Endothelial cell of umbilical vein (primary cell): ENCODE data around the gene CST8. TPM values are rescaled to one million over a fixed set of nuclear protein-coding genes. Genes with fewer than 3 reads are reported as not detected.

ENCODE experiments used
- BruUV-seq: library from RNA; stranded (reverse); fragments of 400-500 nt; replicated peaks from 2 replicates; lab custom pipeline; 2021; lab: Mats Ljungman, UMichigan
- CTCF ChIA-PET: fragments of 300-600, 350-600 bp; sonication (Branson Sonifier 250); formaldehyde crosslinking; loops from one replicate; lab custom pipeline; 2021; ENCODE audit warnings: antibody characterized with exemption, inconsistent platforms; lab: Charles Lee
- POLR2A ChIA-PET: fragments of 300-600, 350-600 bp; sonication (Branson Sonifier 250); formaldehyde crosslinking; loops from one replicate; lab custom pipeline; 2021; ENCODE audit warnings: antibody characterized with exemption, inconsistent platforms; lab: Charles Lee
- DNase-seq: peaks from one replicate; pipeline ENCODE4 v3.0.0-alpha.2; 2011; ENCODE audit warnings: low read depth, low spot score
- FAIRE-seq: peaks from 2 replicates; lab custom pipeline; 2011; peaks lifted over from hg19 to GRCh38; lab: Jason Lieb, UNC
- H2AFZ ChIP-seq: 2 replicates; pipeline ENCODE4 v1.6.0; 2012; ENCODE audit warnings: low read depth, low read length, control low read depth, inconsistent platforms
- H3K27ac ChIP-seq: 2 replicates; pipeline ENCODE4 v1.5.1; 2011; ENCODE audit warnings: low read depth, mild to moderate bottlenecking, control low read depth, low read length, moderate library complexity; ENCODE audit not compliant: insufficient read depth
- H3K27me3 ChIP-seq, 2 experiments: 2 replicates each; pipeline versions ENCODE4 v1.6.0 to v1.6.1; 2011; ENCODE audit warnings: low read length in 2 of 2, mixed read lengths in 1 of 2; ENCODE audit not compliant: control insufficient read depth in 2 of 2, insufficient read depth in 2 of 2
- H3K36me3 ChIP-seq, 2 experiments: 2 replicates in 1 of 2; 3 replicates in 1 of 2; pipeline ENCODE4 v1.5.1; 2011; ENCODE audit warnings: low read length in 2 of 2, mild to moderate bottlenecking in 1 of 2, moderate library complexity in 1 of 2; ENCODE audit not compliant: control insufficient read depth in 2 of 2, insufficient read depth in 2 of 2; ENCODE audit errors: extremely low read depth in 1 of 2
- H3K4me1 ChIP-seq: 3 replicates; pipeline ENCODE4 v1.5.1; 2011; ENCODE audit warnings: mild to moderate bottlenecking, low read length; ENCODE audit not compliant: control insufficient read depth, insufficient read depth; ENCODE audit errors: extremely low read depth
- H3K4me2 ChIP-seq: 2 replicates; pipeline ENCODE4 v1.6.1; 2011; ENCODE audit warnings: low read length, control low read depth, mixed read lengths; ENCODE audit not compliant: insufficient read depth
- H3K4me3 ChIP-seq, 3 experiments: fragments of 200-600 bp in 1 of 3; sonication (generic), shearing (Covaris generic) in 1 of 3; replicated peaks in 1 of 3; 2 replicates each; pipeline ENCODE4 v1.5.1; 2011 to 2016; ENCODE audit warnings: control low read depth in 3 of 3, low read length in 3 of 3, mild to moderate bottlenecking in 2 of 3, inconsistent platforms in 1 of 3, low read depth in 1 of 3, moderate library complexity in 1 of 3; ENCODE audit not compliant: insufficient read depth in 1 of 3
- H3K79me2 ChIP-seq: 2 replicates; pipeline ENCODE4 v1.6.0; 2012; ENCODE audit warnings: low read length, inconsistent platforms; ENCODE audit not compliant: control insufficient read depth, insufficient read depth
- H3K9ac ChIP-seq: replicated peaks from 2 replicates; pipeline ENCODE3; 2011; ENCODE audit warnings: low read length, control low read depth; ENCODE audit not compliant: insufficient read depth; ENCODE audit errors: extremely low read depth
- H3K9me1 ChIP-seq: replicated peaks from 3 replicates; pipeline ENCODE4 v1.6.0; 2011; ENCODE audit warnings: mild to moderate bottlenecking, low read length; ENCODE audit not compliant: control insufficient read depth, insufficient read depth; ENCODE audit errors: extremely low read depth
- H3K9me3 ChIP-seq: replicated peaks from 2 replicates; pipeline ENCODE4 v1.5.1; 2012; ENCODE audit warnings: low read length, inconsistent platforms; ENCODE audit not compliant: control insufficient read depth, insufficient read depth
- H4K20me1 ChIP-seq: replicated peaks from 2 replicates; pipeline ENCODE3; 2011; ENCODE audit warnings: mild to moderate bottlenecking, low read length; ENCODE audit not compliant: control insufficient read depth, insufficient read depth; ENCODE audit errors: extremely low read depth
- CTCF ChIP-seq, 2 donors: IDR thresholded peaks; 1 replicate in 1 of 2; 2 replicates in 1 of 2; pipeline ENCODE4 v1.5.1; 2011; ENCODE audit warnings: low read length in 2 of 2, mild to moderate bottlenecking in 2 of 2, moderate library complexity in 2 of 2, control low read depth in 1 of 2, inconsistent platforms in 1 of 2, low read depth in 1 of 2; ENCODE audit not compliant: insufficient read depth in 1 of 2; ENCODE audit errors: extremely low read depth in 1 of 2
- EZH2 ChIP-seq: IDR thresholded peaks from 2 replicates; pipeline ENCODE4 v1.6.1; 2012; ENCODE audit warnings: borderline replicate concordance, low read depth, mild to moderate bottlenecking, moderate library complexity, low read length, inconsistent platforms; ENCODE audit not compliant: severe bottlenecking
- FOS ChIP-seq: IDR thresholded peaks from 2 replicates; pipeline ENCODE4 v1.6.1; 2011; ENCODE audit warnings: mild to moderate bottlenecking, low read length, moderate library complexity, borderline replicate concordance; ENCODE audit not compliant: insufficient read depth
- GATA2 ChIP-seq: IDR thresholded peaks from 2 replicates; pipeline ENCODE4 v1.7.0; 2011; ENCODE audit warnings: low read depth, mild to moderate bottlenecking, moderate library complexity, mixed read lengths, low read length; ENCODE audit not compliant: insufficient read length, insufficient read depth
- JUN ChIP-seq: IDR thresholded peaks from 2 replicates; pipeline ENCODE4 v1.6.1; 2011; ENCODE audit warnings: borderline replicate concordance, low read depth; ENCODE audit not compliant: insufficient read length, insufficient read depth
- MYC ChIP-seq: IDR thresholded peaks from one replicate; pipeline ENCODE4 v1.6.1; 2011; ENCODE audit warnings: mild to moderate bottlenecking, low read depth, low read length
- POLR2A ChIP-seq: IDR thresholded peaks from 2 replicates; pipeline ENCODE4 v1.6.1; 2012; ENCODE audit warnings: low read depth, mild to moderate bottlenecking, control low read depth, low read length
- POLR2AphosphoS5 ChIP-seq: IDR thresholded peaks from 2 replicates; pipeline ENCODE4 v1.6.1; 2012; ENCODE audit warnings: low read depth, mild to moderate bottlenecking, control low read depth, low read length, moderate library complexity; ENCODE audit not compliant: insufficient read depth
- dilution Hi-C: fragments of 300-500 bp; cut with MboI; formaldehyde crosslinking; loops from one replicate; pipeline ENCODE4 v1.15.0; 2019; ENCODE audit warnings: low sequenced_read_pairs; ENCODE audit not compliant: extremely low pct_ligation_motif_present
- intact Hi-C: fragments of 100-400 bp; cut with micrococcal nuclease; formaldehyde crosslinking; loops from one replicate; pipeline ENCODE4 v1.10.0; 2022
- polyA plus RNA-seq, 4 experiments: library from polyadenylated mRNA; depleted of rRNA in 3 of 4; stranded (reverse) in 3 of 4; unstranded in 1 of 4; fragments of >200 nt; gene quantifications; 2 replicates each; pipeline versions ENCODE4 v1.2.1 to v1.2.3, GENCODE V29; 2011 to 2012; ENCODE audit warnings: missing spikeins in 1 of 4
- total RNA-seq: library from RNA; stranded (reverse); gene quantifications from 2 replicates; pipeline ENCODE4 v1.2.3, GENCODE V29; 2021
- TF ChIP-seq, protein P1 (sequence below): IDR thresholded peaks from 2 replicates; pipeline ENCODE4 v1.6.1; 2011; ENCODE audit not compliant: insufficient read depth, insufficient read length

The CST8 gene
- total and polyA plus RNA-seq, 2 donors (not counting 3 experiments of a cell fraction or from before 2014, with no cell fraction given) = not detected

- POLR2A ChIA-PET = no interaction called here
- no peak for FAIRE-seq
Observed at GRCh38 chr20:23526850-23527249, 35.9 kb downstream of the CST8 start.

More at GRCh38 chr20:23526850-23527249, 35.9 kb downstream of the CST8 start:
- CTCF ChIA-PET = no interaction called here
- H3K4me2 ChIP-seq = no peak overlapping the region
- dilution Hi-C loops = no loop called here
- H2AFZ ChIP-seq = no peak overlapping the region
- no peak for TF ChIP-seq MYC
- TF ChIP-seq JUN = no peak
- TF ChIP-seq EZH2 = no peak
- TF ChIP-seq POLR2A = no peak
- no peak for TF ChIP-seq GATA2
- TF ChIP-seq FOS = no peak
- TF ChIP-seq, protein P1, sequence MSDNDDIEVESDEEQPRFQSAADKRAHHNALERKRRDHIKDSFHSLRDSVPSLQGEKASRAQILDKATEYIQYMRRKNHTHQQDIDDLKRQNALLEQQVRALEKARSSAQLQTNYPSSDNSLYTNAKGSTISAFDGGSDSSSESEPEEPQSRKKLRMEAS = no peak
- no peak for TF ChIP-seq POLR2AphosphoS5
- TF ChIP-seq CTCF (IDR thresholded peaks at IDR 0.05; ENCODE audit: extremely low read depth in 1 of 2, insufficient read depth in 1 of 2, low read depth in 1 of 2, low read length in 2 of 2) = no peak
- no peaks in the 10 kb centered on the region for H3K9me3 ChIP-seq
- intact Hi-C loops = no loop called here
- H3K36me3 ChIP-seq = no peaks in the 10 kb centered on the region
- DNase-seq = no peak
- no peaks in the 10 kb centered on the region for H3K4me1 ChIP-seq
- BruUV-seq = no TSS peak
- H3K4me3 ChIP-seq = no peak overlapping the region
- no peaks in the 10 kb centered on the region for H3K9me1 ChIP-seq
- H3K9ac ChIP-seq = no peak overlapping the region
- no peaks in the 10 kb centered on the region for H3K79me2 ChIP-seq
- H4K20me1 ChIP-seq = no peaks in the 10 kb centered on the region
- no peak overlapping the region for H3K27ac ChIP-seq
- H3K27me3 ChIP-seq = no peaks in the 10 kb centered on the region
